HG02571 (cell line): Measurements from ENCODE around the gene PIK3R6.
"Not testable (repeated sequence)": the region's sequence is repeated elsewhere in the genome, so short reads cannot be mapped to it uniquely, and the experiment has no call there.

Experiments used
- ATAC-seq: cut with Tn5 transposase; IDR thresholded peaks from one replicate; pipeline ENCODE4 v1.9.1; 2021; ENCODE audit warnings: mild to moderate bottlenecking, moderate library complexity; ENCODE audit not compliant: unreplicated experiment

The PIK3R6 gene

GRCh38 chr17:8894673-8895578, 27.5 kb upstream of the PIK3R6 start:
- no peak for ATAC-seq

GRCh38 chr17:8894202-8894671, 26.8 kb upstream of the PIK3R6 start:
- ATAC-seq: no peak

- no peak for ATAC-seq
Measured at GRCh38 chr17:8893621-8894201, 26.2 kb upstream of the PIK3R6 start.

GRCh38 chr17:8893059-8893458, 25.6 kb upstream of the PIK3R6 start:
- no peak for ATAC-seq

GRCh38 chr17:8892338-8892690, 24.8 kb upstream of the PIK3R6 start:
- ATAC-seq: no peak

GRCh38 chr17:8890671-8891070, 23.2 kb upstream of the PIK3R6 start:
- ATAC-seq: no peak

- no peak for ATAC-seq
Measured at GRCh38 chr17:8889458-8890210, 22.2 kb upstream of the PIK3R6 start.

- no peak for ATAC-seq
Measured at GRCh38 chr17:8888704-8889302, 21.3 kb upstream of the PIK3R6 start.

- no peak for ATAC-seq
Measured at GRCh38 chr17:8887834-8888703, 20.6 kb upstream of the PIK3R6 start.

GRCh38 chr17:8887301-8887700, 19.8 kb upstream of the PIK3R6 start:
- no peak for ATAC-seq

- ATAC-seq: no peak
Measured at GRCh38 chr17:8885967-8886684, 18.7 kb upstream of the PIK3R6 start.

GRCh38 chr17:8885163-8885966, 17.9 kb upstream of the PIK3R6 start:
- ATAC-seq: not testable (repeated sequence)

GRCh38 chr17:8884336-8884990, 17.0 kb upstream of the PIK3R6 start:
- no peak for ATAC-seq

- no peak for ATAC-seq
Measured at GRCh38 chr17:8883353-8883752, 15.9 kb upstream of the PIK3R6 start.

- ATAC-seq: no peak
Measured at GRCh38 chr17:8881606-8882005, 14.1 kb upstream of the PIK3R6 start.

- no peak for ATAC-seq
Measured at GRCh38 chr17:8880466-8880865, 13.0 kb upstream of the PIK3R6 start.

GRCh38 chr17:8879410-8879809, 11.9 kb upstream of the PIK3R6 start:
- ATAC-seq: no peak

GRCh38 chr17:8877984-8878383, 10.5 kb upstream of the PIK3R6 start:
- no peak for ATAC-seq
